Panc1 (cell line): ENCODE measurements around the gene CDHR2. TPM values are rescaled to one million over a fixed set of nuclear protein-coding genes. Genes with fewer than 3 reads are reported as not detected.

ENCODE experiments used
- ATAC-seq: fragments of 200-7000 bp; cut with Tn5 transposase; 2 replicates; pipeline ENCODE4 v1.9.1; 2020; ENCODE audit warnings: mild to moderate bottlenecking, moderate library complexity
- BruUV-seq: library from RNA; stranded (reverse); fragments of 400-500 nt; replicated peaks from 2 replicates; lab custom pipeline; 2021; lab: Mats Ljungman, UMichigan
- CTCF ChIA-PET: fragments of 300-600 bp; sonication (Branson Sonifier 250); formaldehyde crosslinking; loops from one replicate; lab custom pipeline; 2022; ENCODE audit warnings: antibody characterized with exemption; lab: Charles Lee
- POLR2A ChIA-PET: fragments of 300-600 bp; sonication (Branson Sonifier 250); formaldehyde crosslinking; loops from one replicate; lab custom pipeline; 2022; ENCODE audit warnings: antibody characterized with exemption; lab: Charles Lee
- DNase-seq: peaks from one replicate; pipeline ENCODE4 v3.0.0-alpha.2; 2010; ENCODE audit warnings: low read depth, low spot score
- H3K27ac ChIP-seq: 2 replicates; pipeline ENCODE4 v1.5.1; 2011; ENCODE audit warnings: mild to moderate bottlenecking, low read length, inconsistent platforms
- H3K27me3 ChIP-seq: fragments of 200-500 bp; sonication (Bioruptor generic); 2 replicates; pipeline ENCODE4 v1.6.0; 2014; ENCODE audit warnings: low read length, inconsistent platforms; ENCODE audit not compliant: control insufficient read depth, insufficient read depth
- H3K36me3 ChIP-seq: fragments of 200-500 bp; sonication (Bioruptor generic); 2 replicates; pipeline ENCODE4 v1.5.1; 2014; ENCODE audit warnings: inconsistent platforms, mild to moderate bottlenecking, low read length, moderate library complexity; ENCODE audit not compliant: control insufficient read depth, insufficient read depth
- H3K4me1 ChIP-seq: 2 replicates; pipeline ENCODE4 v1.5.1; 2011; ENCODE audit warnings: inconsistent platforms, mild to moderate bottlenecking, low read length, moderate library complexity; ENCODE audit not compliant: control insufficient read depth, insufficient read depth
- H3K4me3 ChIP-seq, 2 experiments: 2 replicates each; pipeline ENCODE4 v1.5.1; 2011 to 2012; ENCODE audit warnings: low read depth in 2 of 2, low read length in 2 of 2, mild to moderate bottlenecking in 2 of 2, inconsistent platforms in 1 of 2, moderate library complexity in 1 of 2
- H3K9me3 ChIP-seq: fragments of 200-500 bp; sonication (Bioruptor generic); 2 replicates; pipeline ENCODE4 v1.5.1; 2014; ENCODE audit warnings: low read depth, mild to moderate bottlenecking, inconsistent platforms, low read length, moderate library complexity; ENCODE audit not compliant: control insufficient read depth, insufficient read depth
- CTCF ChIP-seq: fragments of 450-650 bp; IDR thresholded peaks from 2 replicates; pipeline ENCODE4 v1.5.1; 2017; ENCODE audit warnings: mild to moderate bottlenecking
- POLR2AphosphoS5 ChIP-seq: IDR thresholded peaks from 2 replicates; pipeline ENCODE4 v1.6.1; 2012; ENCODE audit warnings: mild to moderate bottlenecking, low read depth, low read length, moderate library complexity
- REST ChIP-seq, 2 experiments: IDR thresholded peaks; 2 replicates each; pipeline ENCODE4 v1.6.1; 2011 to 2012; ENCODE audit warnings: low read depth in 2 of 2, control low read depth in 1 of 2, low read length in 1 of 2, mild to moderate bottlenecking in 1 of 2, moderate library complexity in 1 of 2; ENCODE audit not compliant: insufficient read depth in 1 of 2
- SIN3A ChIP-seq: IDR thresholded peaks from 2 replicates; pipeline ENCODE4 v1.6.1; 2012; ENCODE audit warnings: low read depth, mild to moderate bottlenecking, low read length, moderate library complexity, borderline replicate concordance; ENCODE audit not compliant: insufficient read depth
- TCF7L2 ChIP-seq: IDR thresholded peaks from 2 replicates; pipeline ENCODE4 v1.6.1; 2011; ENCODE audit warnings: mild to moderate bottlenecking, low read depth, low read length, inconsistent platforms
- in situ Hi-C: cut with HindIII; loops from 2 replicates; pipeline ENCODE4 v1.10.0; 2016; ENCODE audit warnings: low sequenced_read_pairs, low pct_unique_long_range_greater_than_20kb
- intact Hi-C: fragments of 100-400 bp; cut with micrococcal nuclease; formaldehyde crosslinking; loops from one replicate; pipeline ENCODE4 v1.10.0; 2022; ENCODE audit not compliant: unreplicated experiment
- total RNA-seq: library from RNA; stranded (reverse); gene quantifications from one replicate; pipeline ENCODE4 v1.2.1, GENCODE V29; 2021; ENCODE audit not compliant: unreplicated experiment

Gene CDHR2
- total RNA-seq, 1 experiment from 2014 or later = 0.72 TPM

- no peak overlapping the region for H3K4me3 ChIP-seq
- H3K9me3 ChIP-seq = no peaks in the 10 kb centered on the region
- no peaks in the 10 kb centered on the region for H3K36me3 ChIP-seq
- CTCF ChIA-PET = no interaction called here
- POLR2A ChIA-PET = interaction anchor here (0.5 to 0.6 kb wide), 2 partner anchors 18 to 30 kb away, joined by 3 read pairs; no protein-coding TSS in a partner anchor
- H3K4me1 ChIP-seq = no peaks in the 10 kb centered on the region
- in situ Hi-C loops (no loop called here), intact Hi-C loops (no loop called here)
- DNase-seq = no peak
- no peak for ATAC-seq
- no peaks in the 10 kb centered on the region for H3K27me3 ChIP-seq
- no TSS peak for BruUV-seq
- no peak for TF ChIP-seq REST (IDR thresholded peaks at IDR 0.05; ENCODE audit: insufficient read depth in 1 of 2, low read depth in 2 of 2, low read length in 1 of 2)
- no peak for TF ChIP-seq TCF7L2
- TF ChIP-seq CTCF = no peak
- TF ChIP-seq SIN3A = no peak
- TF ChIP-seq POLR2AphosphoS5 = no peak
- H3K27ac ChIP-seq = no peak overlapping the region
Measured at GRCh38 chr5:176587398-176587797, 38.3 kb downstream of the CDHR2 start.

- CTCF ChIA-PET = no interaction called here
- TF ChIP-seq REST (IDR thresholded peaks at IDR 0.05; ENCODE audit: insufficient read depth in 1 of 2, low read depth in 2 of 2, low read length in 1 of 2) (no peak), TCF7L2 (no peak), POLR2AphosphoS5 (no peak), SIN3A (no peak), CTCF (no peak)
- H3K36me3 ChIP-seq = no peaks in the 10 kb centered on the region
- intact Hi-C loops = no loop called here
- H3K4me1 ChIP-seq = no peaks in the 10 kb centered on the region
- no peak for DNase-seq
- no TSS peak for BruUV-seq
- no peak for ATAC-seq
- in situ Hi-C loops = no loop called here
- POLR2A ChIA-PET = no interaction called here
- no peak overlapping the region for H3K4me3 ChIP-seq
- no peaks in the 10 kb centered on the region for H3K27me3 ChIP-seq
- no peaks in the 10 kb centered on the region for H3K9me3 ChIP-seq
- H3K27ac ChIP-seq = no peak overlapping the region
Measured at GRCh38 chr5:176588297-176588696, 39.2 kb downstream of the CDHR2 start.
